Measurements from ENCODE around the gene ARFGAP1.
"Not testable (repeated sequence)": the region's sequence is repeated elsewhere in the genome, so short reads cannot be mapped to it uniquely, and the experiment has no call there.

ARFGAP1 gene

DNA sequence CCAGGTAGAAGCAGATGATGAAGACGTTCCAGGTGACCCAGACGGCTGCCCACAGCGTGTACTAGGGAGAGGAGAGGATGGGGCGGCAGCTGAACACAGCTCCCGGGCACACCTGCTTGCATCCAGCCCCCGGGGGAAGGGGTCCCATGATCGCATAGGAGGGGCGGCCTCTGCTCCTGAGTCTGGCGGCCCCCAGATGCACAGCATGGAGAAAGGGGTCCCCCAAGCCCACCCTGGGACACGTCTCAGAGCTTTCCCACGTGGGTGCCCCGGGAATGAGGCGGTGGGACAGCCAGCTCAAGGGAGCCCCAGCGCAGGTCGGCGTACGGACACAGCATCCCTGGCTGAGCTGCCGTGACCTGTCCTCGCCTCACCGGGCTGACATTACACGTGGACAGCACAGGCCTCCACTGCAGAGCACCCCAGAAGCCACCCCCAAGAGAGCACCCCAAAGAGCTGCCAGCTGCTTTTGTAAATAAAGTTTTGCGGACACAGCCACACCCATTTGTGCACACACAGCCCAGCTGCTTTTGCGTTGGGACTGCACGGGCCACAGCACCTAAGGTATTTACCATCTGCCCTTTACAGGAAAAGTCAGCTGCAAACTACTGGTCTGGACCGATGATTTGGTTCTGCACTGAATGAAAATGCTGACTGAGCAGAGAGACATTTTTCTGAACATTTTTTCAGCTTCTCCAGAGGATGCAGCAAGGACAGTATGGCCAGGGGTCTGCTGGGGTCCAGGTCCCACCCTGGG, 23.6 kb upstream of the ARFGAP1 start:
- H3K36me3 ChIP-seq (ENCODE audit: insufficient read depth, low read length): no peaks in the 10 kb centered on the region
- H3K4me1 ChIP-seq (ENCODE audit: insufficient read depth, low read length): peaks cover 12% of the 10 kb centered on the region; the same call in 1 of the 2 replicates
- no peaks in the 10 kb centered on the region for H3K9me3 ChIP-seq (ENCODE audit: control insufficient read depth, insufficient read depth, low read length)
- no peak overlapping the region for H3K9ac ChIP-seq (ENCODE audit: low read depth, low read length)

DNA sequence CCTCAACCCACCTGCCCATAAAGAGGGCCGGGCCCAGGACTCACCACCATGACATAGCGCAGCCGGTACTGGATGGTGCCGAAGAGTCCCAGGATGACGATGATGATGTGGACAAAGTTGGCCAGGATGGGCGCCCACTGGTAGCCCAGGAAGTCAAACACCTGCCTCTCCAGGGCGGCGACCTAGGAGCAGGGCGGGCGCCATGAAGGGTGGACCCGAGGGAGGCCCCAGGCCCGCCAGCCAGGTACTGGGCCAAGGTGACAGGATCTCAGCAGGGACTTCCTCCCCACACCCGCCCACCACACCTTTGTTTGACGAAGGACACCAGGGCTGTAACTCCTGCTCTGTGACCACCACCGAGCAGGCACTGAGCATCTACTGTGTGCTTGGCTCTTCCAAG, 22.7 kb upstream of the ARFGAP1 start:
- H3K4me1 ChIP-seq (ENCODE audit: insufficient read depth, low read length): peaks cover 12% of the 10 kb centered on the region; the same call in 1 of the 2 replicates
- no peaks in the 10 kb centered on the region for H3K36me3 ChIP-seq (ENCODE audit: insufficient read depth, low read length)
- no peak overlapping the region for H3K9ac ChIP-seq (ENCODE audit: low read depth, low read length)
- no peaks in the 10 kb centered on the region for H3K9me3 ChIP-seq (ENCODE audit: control insufficient read depth, insufficient read depth, low read length)

DNA sequence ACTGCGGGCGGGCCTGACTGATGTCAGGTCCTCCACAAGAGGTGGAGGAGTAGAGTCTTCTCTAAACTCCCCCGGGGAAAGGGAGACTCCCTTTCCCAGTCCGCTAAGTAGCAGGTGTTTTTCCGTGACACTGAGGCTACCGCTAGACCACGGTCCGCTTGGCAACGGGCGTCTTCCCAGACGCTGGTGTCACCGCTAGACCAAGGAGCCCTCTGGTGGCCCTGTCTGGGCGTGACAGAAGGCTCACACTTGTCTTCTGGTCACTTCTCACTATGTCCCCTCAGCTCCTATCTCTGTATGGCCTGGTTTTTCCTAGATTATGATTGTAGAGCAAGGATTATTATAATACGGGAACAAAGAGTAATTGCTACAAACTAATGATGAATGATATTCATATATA, 21.3 kb upstream of the ARFGAP1 start:
- not testable (repeated sequence) for H3K9ac ChIP-seq (ENCODE audit: low read depth, low read length); H3K9me3 ChIP-seq (ENCODE audit: control insufficient read depth, insufficient read depth, low read length)
- peaks cover 16% of the 10 kb centered on the region; the same call in 1 of the 2 replicates for H3K4me1 ChIP-seq (ENCODE audit: insufficient read depth, low read length)

DNA sequence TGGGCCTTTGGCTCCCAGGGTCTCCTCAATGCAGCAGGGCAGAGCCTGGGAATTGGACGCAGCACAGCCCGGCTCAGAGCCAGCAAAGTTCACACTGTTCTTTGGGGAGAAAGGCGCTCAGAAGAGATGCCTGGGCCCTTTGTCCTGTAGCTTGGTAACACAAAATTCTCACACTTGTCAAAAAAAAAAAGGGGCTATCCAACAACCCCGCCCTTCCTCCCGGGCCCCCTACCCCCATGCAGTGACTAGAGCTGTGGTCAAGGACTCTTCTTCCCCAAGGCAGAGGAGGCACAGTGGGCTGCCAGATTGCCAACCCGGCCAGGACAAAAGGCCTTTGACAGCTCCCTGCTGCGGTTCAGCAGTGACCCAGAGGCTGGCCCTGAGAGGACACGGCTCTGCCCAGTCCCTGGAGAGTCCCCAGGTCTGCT, 20.3 kb upstream of the ARFGAP1 start:
- Histone ChIP-seq H3K9ac (ENCODE audit: low read depth, low read length) (no peak overlapping the region), H3K9me3 (ENCODE audit: control insufficient read depth, insufficient read depth, low read length) (no peaks in the 10 kb centered on the region), H3K36me3 (ENCODE audit: insufficient read depth, low read length) (no peaks in the 10 kb centered on the region), H3K4me1 (ENCODE audit: insufficient read depth, low read length) (peaks cover 9% of the 10 kb centered on the region; the same call in 1 of the 2 replicates)

More for the DNA sequence above, 21.3 kb upstream of the ARFGAP1 start:
- not testable (repeated sequence) for H3K36me3 ChIP-seq (ENCODE audit: insufficient read depth, low read length)

DNA sequence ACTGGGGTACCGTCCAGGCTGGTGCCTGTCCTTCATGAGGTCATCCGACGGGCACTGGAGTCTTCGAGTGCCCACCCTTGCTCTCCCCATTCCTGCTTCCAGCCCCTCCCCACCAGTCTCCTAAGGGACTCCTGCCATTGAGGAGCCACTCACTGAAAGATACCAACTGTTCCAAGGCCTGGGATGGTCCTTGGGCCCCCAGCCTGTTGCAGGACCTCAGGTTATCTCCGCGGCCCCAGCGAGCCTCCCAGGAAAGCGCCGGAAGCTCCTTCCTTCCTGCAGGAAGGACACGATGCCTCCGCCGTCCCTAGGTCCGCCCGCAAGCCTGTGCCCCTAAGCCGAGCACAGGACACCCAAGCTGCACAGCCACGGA, 19.6 kb upstream of the ARFGAP1 start:
- Histone ChIP-seq H3K4me1 (ENCODE audit: insufficient read depth, low read length) (peaks cover 9% of the 10 kb centered on the region; the same call in 1 of the 2 replicates), H3K9ac (ENCODE audit: low read depth, low read length) (peak overlapping the region; percentile 50), H3K36me3 (ENCODE audit: insufficient read depth, low read length) (no peaks in the 10 kb centered on the region), H3K9me3 (ENCODE audit: control insufficient read depth, insufficient read depth, low read length) (no peaks in the 10 kb centered on the region)

DNA sequence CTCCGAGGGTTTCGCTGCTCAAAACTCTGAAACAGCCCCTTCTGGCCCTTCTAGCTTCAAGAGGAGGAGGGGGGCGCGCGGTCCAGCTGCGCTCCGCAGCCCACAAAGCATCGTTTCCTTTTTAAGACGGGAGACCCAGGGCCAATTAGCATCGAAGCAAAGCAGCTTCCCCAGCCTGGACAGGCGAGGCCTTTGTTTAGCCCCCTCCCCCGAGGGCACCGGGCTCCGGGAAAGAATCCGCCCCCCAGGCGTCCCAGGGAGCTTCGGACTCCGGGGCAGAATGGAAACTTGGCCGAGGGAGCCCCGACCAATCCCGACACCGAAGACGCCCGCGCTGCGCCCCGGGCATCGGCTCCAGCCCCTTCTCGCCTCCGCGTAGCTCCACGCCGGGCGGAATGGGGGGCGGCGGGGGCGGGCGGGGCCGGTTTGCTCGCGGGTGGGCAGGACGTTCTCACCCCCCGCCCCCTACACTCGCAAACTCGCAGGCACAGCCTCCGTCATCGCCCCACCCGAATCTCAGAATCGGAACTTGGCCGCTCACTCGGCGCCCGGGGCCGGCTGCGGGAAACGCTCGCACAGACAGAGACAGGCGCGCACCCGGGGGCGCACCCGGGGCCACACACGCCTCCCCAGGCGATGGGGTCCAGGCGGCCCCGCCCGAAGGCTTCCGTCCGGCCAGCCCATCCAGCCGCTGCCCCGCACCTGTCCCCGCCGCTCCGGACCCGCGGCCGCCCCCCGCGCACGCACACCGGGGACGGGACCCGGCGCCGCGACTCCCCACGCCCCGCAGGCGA, 19.0 kb upstream of the ARFGAP1 start:
- peaks cover 9% of the 10 kb centered on the region; the same call in 1 of the 2 replicates for H3K4me1 ChIP-seq (ENCODE audit: insufficient read depth, low read length)
- peak overlapping the region; percentile 50 for H3K9ac ChIP-seq (ENCODE audit: low read depth, low read length)
- H3K9me3 ChIP-seq (ENCODE audit: control insufficient read depth, insufficient read depth, low read length): no peaks in the 10 kb centered on the region
- H3K36me3 ChIP-seq (ENCODE audit: insufficient read depth, low read length): no peaks in the 10 kb centered on the region

DNA sequence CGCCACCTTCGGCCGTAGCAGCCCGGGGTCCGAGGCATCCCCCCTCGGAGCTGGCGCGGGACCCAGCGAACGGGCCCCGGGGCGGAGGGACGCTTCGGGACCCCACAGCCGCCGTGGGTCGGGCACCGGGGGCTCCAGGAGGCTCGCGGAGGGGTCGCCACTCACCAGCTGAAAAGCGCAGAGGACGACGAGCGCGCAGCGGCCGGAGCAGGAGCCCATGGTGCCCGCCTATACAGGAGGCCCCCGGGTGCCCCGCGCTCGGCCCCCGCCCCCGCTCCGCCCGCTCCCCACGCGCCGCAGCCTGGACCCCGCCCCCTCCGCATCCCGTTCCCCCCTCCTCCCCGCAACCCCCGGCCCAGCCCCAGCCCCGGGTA, 18.4 kb upstream of the ARFGAP1 start, which contains the start of gene NKAIN4:
NKAIN4 (minus strand) TSS at position 232 of the 374 bp plus-strand sequence; CDS start at position 219, 13 bp downstream.
- H3K9ac ChIP-seq (ENCODE audit: low read depth, low read length): peak within 1 kb of the TSS; percentile 50
- H3K9me3 ChIP-seq (ENCODE audit: control insufficient read depth, insufficient read depth, low read length): no peaks in the 10 kb centered on the region
- no peaks in the 10 kb centered on the region for H3K36me3 ChIP-seq (ENCODE audit: insufficient read depth, low read length)
- peaks cover 9% of the 10 kb centered on the region; the same call in 1 of the 2 replicates for H3K4me1 ChIP-seq (ENCODE audit: insufficient read depth, low read length)

DNA sequence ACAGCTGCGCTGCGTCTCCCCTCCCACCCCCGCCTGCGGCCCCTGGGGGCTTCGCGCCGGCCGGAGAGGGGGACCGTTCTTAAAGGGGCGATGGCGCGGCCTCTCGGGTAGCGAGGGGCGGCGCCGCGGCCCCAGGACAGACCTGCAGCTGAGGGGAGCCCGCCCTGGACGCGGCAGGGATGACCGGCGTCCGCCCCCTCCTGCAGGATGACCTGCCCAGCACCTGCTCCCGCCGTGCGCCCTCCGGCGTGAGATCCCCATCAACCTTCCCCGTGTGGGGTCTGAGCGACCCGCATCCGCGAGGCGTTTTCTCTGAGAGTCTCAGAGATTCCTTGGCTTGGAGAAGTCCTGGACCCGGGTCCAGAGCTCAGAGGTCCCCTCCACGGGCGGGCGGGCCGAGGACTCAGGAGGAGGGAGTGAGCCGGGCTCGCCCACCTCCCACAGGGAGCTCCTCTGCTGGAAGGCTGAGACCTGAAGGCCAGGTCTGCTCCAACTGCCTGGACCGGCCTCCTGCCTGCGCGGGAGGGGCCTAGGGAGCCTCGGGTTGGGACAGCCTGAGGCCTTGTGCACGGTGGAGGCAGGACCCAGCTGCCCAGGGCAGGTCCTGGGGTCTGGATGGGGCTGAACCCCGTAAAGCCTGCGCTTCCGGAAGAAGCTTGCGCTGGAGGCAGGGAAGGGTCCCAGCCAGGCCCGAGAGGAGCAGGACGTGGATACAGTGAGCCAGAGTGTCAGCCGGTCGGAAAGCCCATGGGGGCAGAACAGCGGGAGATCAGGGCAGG, 17.8 kb upstream of the ARFGAP1 start:
- no peaks in the 10 kb centered on the region for H3K36me3 ChIP-seq (ENCODE audit: insufficient read depth, low read length)
- H3K4me1 ChIP-seq (ENCODE audit: insufficient read depth, low read length): peaks cover 9% of the 10 kb centered on the region; the same call in 1 of the 2 replicates
- no peaks in the 10 kb centered on the region for H3K9me3 ChIP-seq (ENCODE audit: control insufficient read depth, insufficient read depth, low read length)
- H3K9ac ChIP-seq (ENCODE audit: low read depth, low read length): peak overlapping the region; percentile 48

DNA sequence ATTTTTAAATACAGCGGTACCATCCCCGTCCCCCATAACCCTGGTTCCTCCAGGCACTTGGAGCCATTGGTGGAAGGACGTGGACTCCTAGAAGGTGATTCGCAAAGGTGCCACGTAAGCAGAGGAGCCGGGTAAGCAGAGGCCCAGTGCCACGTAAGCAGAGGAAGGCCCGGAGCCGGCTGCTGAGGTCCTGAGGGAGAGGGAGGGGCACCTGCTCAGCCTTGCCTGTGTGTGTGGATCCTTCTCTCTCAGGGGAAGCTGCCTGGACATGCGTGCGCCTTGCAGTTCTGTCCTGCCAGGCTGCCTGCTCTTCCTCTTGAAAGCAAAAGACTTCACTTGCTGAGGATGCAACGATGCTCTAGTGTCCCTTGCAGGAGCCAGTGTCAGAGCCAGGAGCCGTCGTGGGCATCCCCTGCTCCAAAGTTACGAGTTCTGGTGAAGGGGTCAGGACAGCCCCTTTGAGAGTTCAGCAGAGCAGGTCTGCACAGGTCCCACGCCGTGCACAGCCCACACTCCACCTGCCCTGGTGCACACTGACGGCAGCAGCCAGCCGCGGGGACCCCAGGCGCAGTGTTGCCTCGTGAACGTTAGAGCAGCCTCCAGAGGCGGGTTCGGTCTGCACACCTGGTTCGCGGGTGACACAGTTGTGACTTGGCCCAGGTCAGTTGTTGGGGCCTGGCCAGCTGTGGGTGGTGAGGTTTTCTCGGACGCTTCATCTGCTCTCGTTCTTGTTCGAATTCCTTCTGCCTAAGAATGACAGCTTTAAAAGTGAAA, 16.5 kb upstream of the ARFGAP1 start:
- H3K4me1 ChIP-seq (ENCODE audit: insufficient read depth, low read length): peaks cover 9% of the 10 kb centered on the region; the same call in 1 of the 2 replicates
- H3K9ac ChIP-seq (ENCODE audit: low read depth, low read length): no peak overlapping the region
- no peaks in the 10 kb centered on the region for H3K9me3 ChIP-seq (ENCODE audit: control insufficient read depth, insufficient read depth, low read length)
- no peaks in the 10 kb centered on the region for H3K36me3 ChIP-seq (ENCODE audit: insufficient read depth, low read length)

DNA sequence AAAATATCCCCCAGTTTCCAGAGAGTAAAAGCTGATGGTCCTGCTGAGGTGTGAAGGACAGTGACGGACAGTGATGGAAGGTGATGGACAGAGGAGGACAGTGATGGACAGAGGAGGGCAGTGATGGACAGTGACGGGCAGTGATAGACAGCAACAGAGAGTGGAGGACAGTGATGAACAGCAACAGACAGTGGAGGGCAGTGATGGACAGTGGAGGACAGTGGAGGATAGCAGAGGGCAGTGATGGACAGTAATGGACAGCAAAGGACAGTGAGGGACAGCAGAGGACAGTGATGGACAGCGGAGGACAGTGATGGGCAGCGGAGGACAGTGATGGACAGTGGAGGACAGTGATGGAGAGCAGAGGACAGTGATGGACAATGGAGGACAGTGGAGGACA, 15.7 kb upstream of the ARFGAP1 start:
- Histone ChIP-seq H3K36me3 (ENCODE audit: insufficient read depth, low read length) (no peaks in the 10 kb centered on the region), H3K4me1 (ENCODE audit: insufficient read depth, low read length) (peaks cover 16% of the 10 kb centered on the region; the same call in 1 of the 2 replicates), H3K9ac (ENCODE audit: low read depth, low read length) (no peak overlapping the region), H3K9me3 (ENCODE audit: control insufficient read depth, insufficient read depth, low read length) (no peaks in the 10 kb centered on the region)

DNA sequence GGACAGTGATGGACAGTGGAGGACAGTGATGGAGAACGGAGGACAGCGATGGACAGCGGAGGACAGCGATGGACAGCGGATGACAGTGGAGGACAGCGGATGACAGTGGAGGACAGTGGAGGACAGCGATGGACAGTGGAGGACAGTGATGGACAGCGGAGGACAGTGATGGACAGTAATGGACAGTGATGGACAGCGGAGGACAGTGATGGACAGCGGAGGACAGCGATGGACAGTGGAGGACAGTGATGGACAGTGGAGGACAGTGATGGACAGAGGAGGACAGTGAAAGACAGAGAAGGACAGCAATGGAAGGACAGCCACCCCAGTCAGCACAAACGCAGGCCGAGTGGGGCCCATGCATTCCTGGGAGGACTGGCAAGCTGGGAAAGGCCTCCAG, 15.0 kb upstream of the ARFGAP1 start:
- H3K4me1 ChIP-seq (ENCODE audit: insufficient read depth, low read length): peaks cover 16% of the 10 kb centered on the region; the same call in 1 of the 2 replicates
- no peaks in the 10 kb centered on the region for H3K9me3 ChIP-seq (ENCODE audit: control insufficient read depth, insufficient read depth, low read length)
- H3K36me3 ChIP-seq (ENCODE audit: insufficient read depth, low read length): no peaks in the 10 kb centered on the region
- no peak overlapping the region for H3K9ac ChIP-seq (ENCODE audit: low read depth, low read length)

DNA sequence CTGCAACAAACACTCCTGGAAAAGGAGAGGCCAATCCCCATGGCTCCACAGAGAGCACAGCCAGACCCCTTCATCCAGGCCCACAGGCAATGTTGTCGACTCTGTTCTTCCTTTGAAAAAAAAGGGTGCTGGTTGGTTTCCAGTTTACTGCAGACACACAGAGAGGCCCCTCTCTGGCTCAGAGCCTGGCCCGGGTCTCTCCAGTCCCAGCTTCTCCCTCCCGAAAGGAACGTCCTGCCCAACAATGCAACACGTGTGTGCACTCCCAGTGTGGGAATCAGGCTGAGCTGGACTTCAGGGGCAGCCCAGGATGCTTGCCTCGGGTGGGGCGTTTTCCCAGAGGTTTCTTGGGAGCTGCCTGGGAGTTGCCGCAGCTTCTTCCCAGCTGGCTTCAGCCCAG, 13.8 kb upstream of the ARFGAP1 start:
- Histone ChIP-seq H3K4me1 (ENCODE audit: insufficient read depth, low read length) (peaks cover 11% of the 10 kb centered on the region; the same call in 1 of the 2 replicates), H3K9me3 (ENCODE audit: control insufficient read depth, insufficient read depth, low read length) (no peaks in the 10 kb centered on the region), H3K36me3 (ENCODE audit: insufficient read depth, low read length) (no peaks in the 10 kb centered on the region), H3K9ac (ENCODE audit: low read depth, low read length) (no peak overlapping the region)

DNA sequence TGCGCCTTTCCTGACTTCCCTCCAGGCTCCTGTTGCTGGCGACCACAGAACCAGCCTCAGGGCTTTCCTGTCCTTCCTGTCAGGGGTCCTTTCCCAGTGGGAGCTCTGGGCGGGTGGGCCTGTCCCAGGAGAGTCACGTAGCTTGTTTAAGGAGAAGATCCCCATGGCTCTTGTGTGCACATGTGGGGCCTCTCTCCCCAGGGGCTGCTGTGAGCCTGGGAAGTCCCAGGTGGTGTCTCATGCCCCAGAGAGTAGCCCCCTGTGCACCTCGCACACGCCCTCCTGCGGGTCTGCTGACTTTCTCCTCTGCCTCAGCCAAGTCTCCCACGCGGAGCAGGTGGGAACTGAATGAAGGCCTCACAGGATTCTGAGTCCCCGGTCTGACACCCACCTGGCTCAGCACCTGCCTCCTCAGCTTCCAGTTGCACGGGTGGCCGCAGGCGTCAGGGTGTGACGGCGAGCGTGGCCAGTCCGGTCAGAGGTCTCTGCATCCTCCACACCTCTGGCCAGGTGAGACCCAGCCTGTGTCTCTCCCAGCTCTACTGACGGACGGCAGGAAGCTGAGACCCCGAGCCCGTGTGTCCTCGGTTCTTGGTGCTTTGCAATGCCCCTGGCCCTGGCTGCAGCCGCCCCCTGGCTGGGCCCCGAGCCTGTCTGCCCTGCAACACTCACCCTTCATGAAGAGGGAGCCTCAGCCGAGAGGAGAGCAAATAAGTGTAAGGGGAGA, 12.7 kb upstream of the ARFGAP1 start:
- no peaks in the 10 kb centered on the region for H3K9me3 ChIP-seq (ENCODE audit: control insufficient read depth, insufficient read depth, low read length)
- peaks cover 11% of the 10 kb centered on the region; the same call in 1 of the 2 replicates for H3K4me1 ChIP-seq (ENCODE audit: insufficient read depth, low read length)
- H3K9ac ChIP-seq (ENCODE audit: low read depth, low read length): no peak overlapping the region
- H3K36me3 ChIP-seq (ENCODE audit: insufficient read depth, low read length): no peaks in the 10 kb centered on the region
